Measurements from ENCODE around the gene AGAP2.

- TF ChIP-seq CTCF (conservative IDR thresholded peaks at IDR 0.05; ENCODE audit: low read length) (no peak), EZH2phosphoT487 (IDR thresholded peaks at IDR 0.05; ENCODE audit: borderline replicate concordance) (no peak)
Observed at GRCh38 chr12:57755454-57756372, 17.2 kb upstream of the AGAP2 start.

All from Loucy (cell line).